VCaP (cell line): ENCODE results near the gene STIM2.

Experiments
- H3K27ac ChIP-seq: fragments of 450-650 bp; 2 replicates; pipeline ENCODE4 v1.5.1; 2017
- CTCF ChIP-seq: fragments of 450-650 bp; conservative IDR thresholded peaks from 2 replicates; pipeline ENCODE4 v1.5.1; 2017; ENCODE audit warnings: mild to moderate bottlenecking, moderate library complexity

Gene STIM2

GRCh38 chr4:26907731-26908599 is 47.3 kb downstream of the STIM2 start:
- H3K27ac ChIP-seq, result no peak overlapping the region
- TF ChIP-seq CTCF, result no peak

- no peak overlapping the region for H3K27ac ChIP-seq
- no peak for TF ChIP-seq CTCF
Measured at GRCh38 chr4:26909369-26909768, 48.7 kb downstream of the STIM2 start.

GRCh38 chr4:26911254-26911653 is 50.6 kb downstream of the STIM2 start:
- no peak for TF ChIP-seq CTCF
- H3K27ac ChIP-seq, result no peak overlapping the region

GRCh38 chr4:26912069-26912468 is 51.4 kb downstream of the STIM2 start:
- TF ChIP-seq CTCF, result no peak
- no peak overlapping the region for H3K27ac ChIP-seq

GRCh38 chr4:26912810-26913209 is 52.2 kb downstream of the STIM2 start:
- H3K27ac ChIP-seq, result no peak overlapping the region
- TF ChIP-seq CTCF, result no peak

GRCh38 chr4:26916195-26916594 is 55.6 kb downstream of the STIM2 start:
- no peak overlapping the region for H3K27ac ChIP-seq
- TF ChIP-seq CTCF, result no peak

GRCh38 chr4:26930964-26931363 is 70.3 kb downstream of the STIM2 start:
- H3K27ac ChIP-seq, result no peak overlapping the region
- TF ChIP-seq CTCF, result no peak
